K562 (cell line): Measurements from ENCODE around the gene KMO. TPM values are rescaled to one million over a fixed set of nuclear protein-coding genes. Genes with fewer than 3 reads are reported as not detected.
A peak's percentile ranks its signal among the peaks of the same experiment; 100 is the strongest.

ENCODE experiments used
- CSDE1 ChIP-seq, 2 experiments: fragments of 450-650 bp; IDR thresholded peaks; 2 replicates each; pipeline ENCODE4 v1.6.1; 2016; ENCODE audit warnings: mild to moderate bottlenecking in 1 of 2
- HEY1 ChIP-seq: fragments of 250-450 bp; sonication (Bioruptor Pico); IDR thresholded peaks from 2 replicates; pipeline ENCODE4 v1.5.0; 2020; ENCODE audit warnings: mild to moderate bottlenecking, moderate library complexity, borderline replicate concordance
- JUN ChIP-seq, 2 experiments: sonication (generic) in 1 of 2; formaldehyde crosslinking in 1 of 2; IDR thresholded peaks; 2 replicates each; pipeline versions ENCODE4 v1.6.1 to v1.8.0; 2012 to 2022; ENCODE audit warnings: borderline replicate concordance in 2 of 2, mild to moderate bottlenecking in 2 of 2, improper control_type of control experiment in 1 of 2, low read depth in 1 of 2, low read length in 1 of 2, missing genetic modification reagents in 1 of 2
- MAZ ChIP-seq, 2 experiments: fragments of 450-650 bp in 1 of 2; sonication (generic) in 1 of 2; formaldehyde crosslinking; IDR thresholded peaks in 1 of 2; conservative IDR thresholded peaks in 1 of 2; 2 replicates each; pipeline versions ENCODE4 v1.4.0 to v1.5.0; 2020; ENCODE audit warnings: mild to moderate bottlenecking in 1 of 2, missing genetic modification reagents in 1 of 2
- RBM15 ChIP-seq: fragments of 200-400 bp; formaldehyde crosslinking; IDR thresholded peaks from 2 replicates; pipeline ENCODE4 v1.6.1; 2018; ENCODE audit warnings: mild to moderate bottlenecking, low read length, moderate library complexity; ENCODE audit not compliant: insufficient read depth
- RFX1 ChIP-seq: fragments of 450-650 bp; IDR thresholded peaks from 2 replicates; pipeline ENCODE4 v1.6.1; 2016; ENCODE audit warnings: mild to moderate bottlenecking, moderate library complexity
- SMARCE1 ChIP-seq: fragments of 450-650 bp; IDR thresholded peaks from 2 replicates; pipeline ENCODE4 v1.7.1; 2016; ENCODE audit warnings: mild to moderate bottlenecking
- TSC22D4 ChIP-seq: fragments of 450-650 bp; IDR thresholded peaks from 2 replicates; pipeline ENCODE4 v1.6.1; 2016; ENCODE audit warnings: missing genetic modification characterization, missing biosample characterization, control low read depth
- ZNF143 ChIP-seq: sonication (generic); formaldehyde crosslinking; IDR thresholded peaks from 2 replicates; pipeline ENCODE4 v1.9.0; 2022; ENCODE audit warnings: mild to moderate bottlenecking, missing genetic modification reagents
- ZNF384 ChIP-seq: IDR thresholded peaks from 2 replicates; pipeline ENCODE4 v1.6.1; 2012; ENCODE audit warnings: low read depth, low read length, improper control_type of control experiment
- polyA plus RNA-seq, 8 experiments: library from polyadenylated mRNA; depleted of rRNA in 4 of 8; stranded (reverse) in 5 of 8; unstranded in 3 of 8; fragments of >200 nt; fragmentation: Nextera tagmentation in 2 of 8; fragmentation: Illumina TruSeq in 1 of 8; extraction: Ambion mirVana in 2 of 8; extraction: Trizol in 1 of 8; gene quantifications; 2 replicates each; pipeline versions ENCODE4 v1.2.1 to v1.2.3, GENCODE V29; 2011 to 2014; ENCODE audit warnings: inconsistent platforms in 1 of 8, missing spikeins in 1 of 8
- total RNA-seq, 7 experiments: library from RNA; depleted of rRNA in 6 of 7; stranded (reverse); fragments of >200 nt in 6 of 7; fragmentation: Illumina TruSeq in 2 of 7; extraction: Trizol in 2 of 7; gene quantifications; 2 replicates each; pipeline versions ENCODE4 v1.2.1 to v1.2.3, GENCODE V29; 2011 to 2021; ENCODE audit warnings: low replicate concordance in 1 of 7
- TF ChIP-seq, protein P1 (sequence below): sonication (generic); IDR thresholded peaks from 2 replicates; pipeline ENCODE4 v1.6.1; 2016
- TF ChIP-seq, protein P2 (sequence below), 2 experiments: fragments of 450-650 bp; formaldehyde crosslinking in 1 of 2; IDR thresholded peaks; 2 replicates each; pipeline versions ENCODE4 v1.4.0 to v1.6.1; 2014 to 2020; ENCODE audit warnings: mild to moderate bottlenecking in 2 of 2, borderline replicate concordance in 1 of 2, low read depth in 1 of 2

KMO gene
- total and polyA plus RNA-seq, 9 of the 15 experiments (the other 6 are each of a cell fraction or from before 2014, with no cell fraction given): 0.01 to 0.11 (median 0.01) TPM; not detected in 6

DNA sequence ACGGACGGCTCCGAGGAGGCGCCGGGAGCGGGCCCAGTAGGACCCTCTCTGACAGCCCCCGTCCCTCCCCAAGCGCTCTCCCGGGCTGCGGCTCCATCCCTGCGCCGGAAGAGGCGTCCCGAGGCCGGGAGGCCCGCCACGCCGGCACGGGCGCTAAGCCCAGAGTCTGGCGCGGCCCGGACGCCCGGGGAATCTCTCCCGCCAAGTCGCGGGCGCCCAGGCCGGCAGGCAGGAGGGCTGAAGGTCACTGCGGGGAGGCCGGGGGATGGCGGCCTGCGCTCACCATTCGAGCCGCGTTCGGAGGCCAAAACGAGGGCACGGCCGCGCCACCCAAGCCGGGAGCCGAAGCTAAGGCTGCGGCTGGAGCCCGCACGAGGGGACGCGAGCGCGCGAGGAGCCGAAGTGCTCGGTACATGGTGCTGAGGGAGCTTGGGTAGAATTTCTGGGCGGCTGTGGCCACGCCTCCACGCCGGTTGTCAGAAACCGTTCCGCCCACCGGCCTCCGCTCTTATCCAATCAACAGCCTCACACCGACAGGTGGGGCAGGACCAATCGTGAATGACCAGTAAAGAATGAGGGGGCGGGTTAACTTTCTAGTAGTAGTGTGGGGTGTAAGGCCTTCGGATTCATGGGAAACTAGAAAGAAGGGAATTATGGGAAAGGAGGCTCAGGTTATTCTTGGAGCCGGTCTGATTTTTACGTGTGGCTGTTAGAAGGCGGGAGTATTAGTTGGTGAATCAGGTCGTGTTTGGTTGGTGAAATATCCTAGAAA is 12.7 kb upstream of the KMO start, which contains the start of gene FH (continued):
- TF ChIP-seq JUN (IDR thresholded peaks at IDR 0.05; ENCODE audit: borderline replicate concordance, low read depth, low read length) (no peak; the same call in 1 of the 2 replicates), JUN (CRISPR knock-in tag; IDR thresholded peaks at IDR 0.05; ENCODE audit: borderline replicate concordance) (no peak), SMARCE1 (no peak), CSDE1 (IDR thresholded peaks at IDR 0.05) (no peak), ZNF143 (CRISPR knock-in tag) (peak; percentile 72), RBM15 (no peak), HEY1 (CRISPR knock-in tag) (no peak), RFX1 (no peak), MAZ (CRISPR knock-in tag; conservative IDR thresholded peaks at IDR 0.05 in 1 of 2, IDR thresholded peaks at IDR 0.05 in 1 of 2) (peak; percentile 62 to 68; a peak in 2 of 4 replicates), ZNF384 (no peak), TSC22D4 (tag) (no peak)
- TF ChIP-seq, protein P1, sequence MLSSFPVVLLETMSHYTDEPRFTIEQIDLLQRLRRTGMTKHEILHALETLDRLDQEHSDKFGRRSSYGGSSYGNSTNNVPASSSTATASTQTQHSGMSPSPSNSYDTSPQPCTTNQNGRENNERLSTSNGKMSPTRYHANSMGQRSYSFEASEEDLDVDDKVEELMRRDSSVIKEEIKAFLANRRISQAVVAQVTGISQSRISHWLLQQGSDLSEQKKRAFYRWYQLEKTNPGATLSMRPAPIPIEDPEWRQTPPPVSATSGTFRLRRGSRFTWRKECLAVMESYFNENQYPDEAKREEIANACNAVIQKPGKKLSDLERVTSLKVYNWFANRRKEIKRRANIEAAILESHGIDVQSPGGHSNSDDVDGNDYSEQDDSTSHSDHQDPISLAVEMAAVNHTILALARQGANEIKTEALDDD: peak; percentile 84
- TF ChIP-seq, protein P2, sequence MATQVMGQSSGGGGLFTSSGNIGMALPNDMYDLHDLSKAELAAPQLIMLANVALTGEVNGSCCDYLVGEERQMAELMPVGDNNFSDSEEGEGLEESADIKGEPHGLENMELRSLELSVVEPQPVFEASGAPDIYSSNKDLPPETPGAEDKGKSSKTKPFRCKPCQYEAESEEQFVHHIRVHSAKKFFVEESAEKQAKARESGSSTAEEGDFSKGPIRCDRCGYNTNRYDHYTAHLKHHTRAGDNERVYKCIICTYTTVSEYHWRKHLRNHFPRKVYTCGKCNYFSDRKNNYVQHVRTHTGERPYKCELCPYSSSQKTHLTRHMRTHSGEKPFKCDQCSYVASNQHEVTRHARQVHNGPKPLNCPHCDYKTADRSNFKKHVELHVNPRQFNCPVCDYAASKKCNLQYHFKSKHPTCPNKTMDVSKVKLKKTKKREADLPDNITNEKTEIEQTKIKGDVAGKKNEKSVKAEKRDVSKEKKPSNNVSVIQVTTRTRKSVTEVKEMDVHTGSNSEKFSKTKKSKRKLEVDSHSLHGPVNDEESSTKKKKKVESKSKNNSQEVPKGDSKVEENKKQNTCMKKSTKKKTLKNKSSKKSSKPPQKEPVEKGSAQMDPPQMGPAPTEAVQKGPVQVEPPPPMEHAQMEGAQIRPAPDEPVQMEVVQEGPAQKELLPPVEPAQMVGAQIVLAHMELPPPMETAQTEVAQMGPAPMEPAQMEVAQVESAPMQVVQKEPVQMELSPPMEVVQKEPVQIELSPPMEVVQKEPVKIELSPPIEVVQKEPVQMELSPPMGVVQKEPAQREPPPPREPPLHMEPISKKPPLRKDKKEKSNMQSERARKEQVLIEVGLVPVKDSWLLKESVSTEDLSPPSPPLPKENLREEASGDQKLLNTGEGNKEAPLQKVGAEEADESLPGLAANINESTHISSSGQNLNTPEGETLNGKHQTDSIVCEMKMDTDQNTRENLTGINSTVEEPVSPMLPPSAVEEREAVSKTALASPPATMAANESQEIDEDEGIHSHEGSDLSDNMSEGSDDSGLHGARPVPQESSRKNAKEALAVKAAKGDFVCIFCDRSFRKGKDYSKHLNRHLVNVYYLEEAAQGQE (IDR thresholded peaks at IDR 0.05; ENCODE audit: borderline replicate concordance): no peak
- TF ChIP-seq, protein P2 (CRISPR knock-in tag; IDR thresholded peaks at IDR 0.05; ENCODE audit: low read depth): 0 out of 2 replicates have a peak, but pooled peaks have one; percentile 40
